Esophagus muscularis mucosa (tissue), 4 donors: ENCODE measurements around the gene UVRAG. TPM values are rescaled to one million over a fixed set of nuclear protein-coding genes. Genes with fewer than 3 reads are reported as not detected.
A peak's percentile ranks its signal among the peaks of the same experiment; 100 is the strongest.

Source experiments
- DNase-seq: peaks from one replicate; pipeline ENCODE4 v3.0.0-alpha.2; 2017; ENCODE audit errors: extremely low spot score
- H3K27ac ChIP-seq, 4 donors: fragments of 200-600 bp; sonication (generic); replicated peaks in 1 of 4; 1 replicate in 3 of 4; 2 replicates in 1 of 4; pipeline ENCODE4 v1.5.1; 2016 to 2019; ENCODE audit warnings: mild to moderate bottlenecking in 1 of 4
- H3K27me3 ChIP-seq, 4 donors: fragments of 200-600 bp; sonication (generic); one replicate each; pipeline versions ENCODE4 v1.5.1 to v1.6.0; 2016 to 2019
- H3K36me3 ChIP-seq, 4 donors: fragments of 200-600 bp; sonication (generic); one replicate each; pipeline ENCODE4 v1.5.1; 2016 to 2019
- H3K4me1 ChIP-seq, 4 donors: fragments of 200-600 bp; sonication (generic); one replicate each; pipeline ENCODE4 v1.5.1; 2016 to 2019
- H3K4me3 ChIP-seq, 4 donors: fragments of 200-600 bp; sonication (generic); 1 replicate in 2 of 4; 2 replicates in 2 of 4; pipeline ENCODE4 v1.5.1; 2016 to 2019; ENCODE audit warnings: mild to moderate bottlenecking in 4 of 4, moderate library complexity in 1 of 4
- H3K9me3 ChIP-seq, 4 donors: fragments of 200-600 bp; sonication (generic); 1 replicate in 3 of 4; 2 replicates in 1 of 4; pipeline ENCODE4 v1.5.1; 2016 to 2019
- EP300 ChIP-seq: sonication (generic); formaldehyde crosslinking; IDR thresholded peaks from one replicate; pipeline ENCODE4 v1.6.1; 2017; ENCODE audit warnings: antibody characterized with exemption
- POLR2A ChIP-seq: fragments of 450-650 bp; IDR thresholded peaks from one replicate; pipeline ENCODE4 v1.6.1; 2017; ENCODE audit warnings: antibody characterized with exemption, moderate library complexity, mild to moderate bottlenecking, low read depth
- POLR2AphosphoS5 ChIP-seq, 2 donors: sonication (generic); formaldehyde crosslinking; IDR thresholded peaks; one replicate each; pipeline ENCODE4 v1.6.1; 2017; ENCODE audit warnings: antibody characterized with exemption in 2 of 2
- WGBS: methylation state at CpG from one replicate; pipeline ENCODE4 v1.1.5; 2018; 5-methylcytosine and 5-hydroxymethylcytosine counted together
- intact Hi-C: fragments of 100-400 bp; cut with DNase I; formaldehyde crosslinking; loops from one replicate; pipeline ENCODE4 v1.15.1; 2023
- total RNA-seq, 4 donors: library from RNA; depleted of rRNA; stranded (reverse); fragments of >200 nt; gene quantifications; one replicate each; pipeline versions ENCODE4 v1.1.0 to v1.2.1, GENCODE V29; 2016
- TF ChIP-seq, protein P1 (sequence below), 3 experiments: fragments of 200-600 bp in 2 of 3; fragments of 450-650 bp in 1 of 3; sonication (generic) in 2 of 3; IDR thresholded peaks; one replicate each; pipeline ENCODE4 v1.5.1; 2017 to 2019; ENCODE audit warnings: antibody characterized with exemption in 3 of 3, mild to moderate bottlenecking in 2 of 3, moderate library complexity in 1 of 3

The UVRAG gene
- total RNA-seq, 4 donors from 2014 or later = 30.6 to 37.4 (median 34.7) TPM

DNA sequence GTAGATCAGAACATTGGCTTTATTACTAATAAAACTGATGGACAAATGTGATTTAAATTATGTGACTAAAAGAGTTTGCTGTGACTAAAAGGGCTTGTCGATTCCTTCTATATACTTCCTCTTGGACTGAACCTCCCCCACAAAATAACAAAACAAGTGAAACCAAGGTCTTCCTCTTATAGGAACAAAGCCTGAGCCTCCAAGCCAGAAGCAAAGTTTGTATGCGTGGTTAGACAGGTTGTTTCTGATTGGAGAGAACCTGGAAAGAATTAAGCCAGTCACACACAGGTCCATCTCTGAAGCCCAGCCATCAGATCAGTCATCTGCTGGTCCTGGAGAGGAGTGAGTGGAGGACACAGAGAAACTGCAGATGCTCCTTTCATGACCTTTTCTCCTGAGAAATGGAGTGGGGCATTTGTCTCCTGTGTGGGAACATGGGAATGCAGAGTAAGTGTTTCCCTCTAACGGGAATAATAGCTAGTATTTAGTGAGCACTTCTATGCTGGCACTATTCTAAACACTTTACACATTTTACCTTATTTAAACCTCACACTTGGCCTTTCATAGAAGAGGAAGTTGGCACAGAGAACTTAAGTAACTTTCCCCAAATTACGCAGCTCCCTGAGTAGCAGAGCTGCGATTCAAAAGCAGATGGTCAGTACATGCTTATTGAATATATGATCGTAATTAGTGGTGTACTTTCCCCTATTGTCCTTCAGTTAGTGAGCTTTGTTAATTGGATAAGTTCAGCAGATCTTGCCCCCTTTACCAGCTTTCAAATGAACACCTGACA, 77.1 kb downstream of the UVRAG start:
- no peak overlapping the region for H3K4me3 ChIP-seq
- H3K27ac ChIP-seq = no peak overlapping the region
- no peaks in the 10 kb centered on the region for H3K9me3 ChIP-seq
- TF ChIP-seq, protein P1, sequence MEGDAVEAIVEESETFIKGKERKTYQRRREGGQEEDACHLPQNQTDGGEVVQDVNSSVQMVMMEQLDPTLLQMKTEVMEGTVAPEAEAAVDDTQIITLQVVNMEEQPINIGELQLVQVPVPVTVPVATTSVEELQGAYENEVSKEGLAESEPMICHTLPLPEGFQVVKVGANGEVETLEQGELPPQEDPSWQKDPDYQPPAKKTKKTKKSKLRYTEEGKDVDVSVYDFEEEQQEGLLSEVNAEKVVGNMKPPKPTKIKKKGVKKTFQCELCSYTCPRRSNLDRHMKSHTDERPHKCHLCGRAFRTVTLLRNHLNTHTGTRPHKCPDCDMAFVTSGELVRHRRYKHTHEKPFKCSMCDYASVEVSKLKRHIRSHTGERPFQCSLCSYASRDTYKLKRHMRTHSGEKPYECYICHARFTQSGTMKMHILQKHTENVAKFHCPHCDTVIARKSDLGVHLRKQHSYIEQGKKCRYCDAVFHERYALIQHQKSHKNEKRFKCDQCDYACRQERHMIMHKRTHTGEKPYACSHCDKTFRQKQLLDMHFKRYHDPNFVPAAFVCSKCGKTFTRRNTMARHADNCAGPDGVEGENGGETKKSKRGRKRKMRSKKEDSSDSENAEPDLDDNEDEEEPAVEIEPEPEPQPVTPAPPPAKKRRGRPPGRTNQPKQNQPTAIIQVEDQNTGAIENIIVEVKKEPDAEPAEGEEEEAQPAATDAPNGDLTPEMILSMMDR (IDR thresholded peaks at IDR 0.05) = no peak
- no peak for TF ChIP-seq POLR2AphosphoS5 (IDR thresholded peaks at IDR 0.05)
- no peak for TF ChIP-seq EP300
- TF ChIP-seq POLR2A = no peak
- H3K27me3 ChIP-seq = no peaks in the 10 kb centered on the region
- peaks cover 0 to 5% (median 0%) of the 10 kb centered on the region in 4 donors for H3K4me1 ChIP-seq
- H3K36me3 ChIP-seq = peaks cover 3 to 20% (median 4%) of the 10 kb centered on the region in 4 donors
- intact Hi-C loops = no loop called here
- no peak for DNase-seq
- WGBS = 72% methylated on average over 6 of the region's 6 CpGs

DNA sequence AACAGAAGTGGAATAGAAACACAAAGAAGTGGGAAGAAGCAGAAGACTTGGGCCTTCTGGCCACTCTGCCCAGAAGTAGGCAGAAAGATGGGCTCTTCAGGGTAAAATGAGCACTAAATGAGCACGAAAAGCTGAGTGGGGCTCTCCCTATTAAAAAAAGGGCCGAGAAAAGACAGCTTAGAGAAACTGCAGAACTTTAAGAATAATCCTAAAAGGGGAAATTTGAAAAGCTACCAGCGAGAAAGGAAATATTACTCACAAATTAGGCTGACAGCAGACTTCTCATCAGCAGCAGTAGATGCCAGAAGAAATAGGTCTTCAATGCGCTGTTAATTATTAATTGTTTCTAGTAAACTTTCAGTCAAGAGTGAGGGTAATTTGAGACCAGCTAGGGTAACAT, 78.2 kb downstream of the UVRAG start:
- DNase-seq = no peak
- intact Hi-C loops = no loop called here
- H3K36me3 ChIP-seq = peaks cover 3 to 20% (median 4%) of the 10 kb centered on the region in 4 donors
- TF ChIP-seq POLR2A (no peak), EP300 (no peak), POLR2AphosphoS5 (IDR thresholded peaks at IDR 0.05) (no peak)
- TF ChIP-seq, protein P1 (IDR thresholded peaks at IDR 0.05) = no peak
- H3K9me3 ChIP-seq = no peaks in the 10 kb centered on the region
- peaks cover 0 to 5% (median 0%) of the 10 kb centered on the region in 4 donors for H3K4me1 ChIP-seq
- H3K4me3 ChIP-seq = no peak overlapping the region
- 85% methylated on average over 4 of the region's 4 CpGs for WGBS
- no peak overlapping the region for H3K27ac ChIP-seq
- H3K27me3 ChIP-seq = no peaks in the 10 kb centered on the region

DNA sequence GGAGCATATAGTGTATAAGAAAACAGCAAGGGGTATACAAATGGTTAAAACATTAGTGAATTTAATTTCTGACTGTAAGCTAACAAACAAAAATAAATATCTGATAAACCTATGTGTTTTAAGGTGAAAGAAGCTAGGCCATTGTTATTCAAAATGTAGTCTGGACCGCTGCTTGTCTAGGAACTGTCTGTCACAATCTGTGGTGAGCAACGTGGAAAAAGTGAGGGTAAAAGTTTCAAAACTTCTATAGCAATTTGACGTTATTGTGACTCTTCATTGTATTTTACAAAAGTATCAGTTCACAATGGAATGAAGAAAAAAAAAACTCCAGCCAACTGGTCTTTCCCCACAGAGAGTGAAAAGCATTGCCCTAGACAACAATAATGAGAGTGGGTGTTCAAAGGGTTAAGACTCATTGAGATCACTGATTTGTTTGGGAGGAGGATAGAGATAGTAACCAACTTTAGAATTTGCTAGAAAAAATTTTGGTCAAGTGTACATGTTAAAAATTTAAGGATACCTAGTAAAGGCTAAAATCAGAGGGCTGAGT, 79.1 kb downstream of the UVRAG start:
- TF ChIP-seq EP300 (no peak), POLR2A (no peak), POLR2AphosphoS5 (IDR thresholded peaks at IDR 0.05) (no peak)
- TF ChIP-seq, protein P1 (IDR thresholded peaks at IDR 0.05) = no peak
- DNase-seq = no peak
- H3K36me3 ChIP-seq = peaks cover 3 to 20% (median 4%) of the 10 kb centered on the region in 4 donors
- intact Hi-C loops = no loop called here
- no peaks in the 10 kb centered on the region for H3K9me3 ChIP-seq
- peaks cover 0 to 12% (median 6%) of the 10 kb centered on the region in 4 donors for H3K4me1 ChIP-seq
- 75% methylated on average over 3 of the region's 3 CpGs for WGBS
- no peak overlapping the region for H3K27ac ChIP-seq
- no peak overlapping the region for H3K4me3 ChIP-seq
- no peaks in the 10 kb centered on the region for H3K27me3 ChIP-seq

DNA sequence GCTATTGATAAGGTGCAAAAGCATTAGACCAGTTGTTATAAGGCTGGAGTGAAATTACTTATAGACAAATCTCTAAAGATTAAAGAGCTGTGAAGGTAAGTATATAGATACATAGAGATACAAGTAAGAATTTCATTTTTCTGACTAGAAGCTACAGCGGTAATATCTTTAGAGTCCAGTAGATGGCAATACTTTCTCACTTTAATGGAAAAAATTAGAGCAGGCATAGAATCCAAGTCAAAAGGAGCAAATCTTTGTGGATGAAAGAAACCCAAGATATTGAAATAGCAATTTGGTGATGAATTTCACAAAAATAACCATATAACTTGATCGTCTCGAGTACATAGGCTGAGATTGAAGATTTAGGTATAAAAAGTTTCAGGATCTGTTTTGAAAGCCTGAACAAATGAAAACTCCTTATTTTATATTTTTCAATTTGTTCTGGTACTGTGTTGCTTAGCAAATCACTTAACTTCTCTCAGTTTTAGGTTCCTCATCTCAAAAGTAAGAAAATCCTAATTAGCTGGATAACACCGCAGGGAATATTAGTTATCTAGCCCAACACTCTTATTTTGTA, 81.9 kb downstream of the UVRAG start:
- TF ChIP-seq EP300 (no peak), POLR2AphosphoS5 (IDR thresholded peaks at IDR 0.05) (no peak), POLR2A (no peak)
- TF ChIP-seq, protein P1 (IDR thresholded peaks at IDR 0.05) = peak; percentile 74 to 81 (median 81)
- intact Hi-C loops = loop anchor here (2.0 to 5.0 kb wide), 2 partner anchors 256 to 420 kb away; no protein-coding TSS in a partner anchor
- 37% methylated on average over 4 of the region's 4 CpGs for WGBS
- Histone ChIP-seq H3K27me3 (no peaks in the 10 kb centered on the region), H3K27ac (no peak overlapping the region), H3K4me3 (no peak overlapping the region), H3K4me1 (peaks cover 0 to 36% (median 35%) of the 10 kb centered on the region in 4 donors), H3K9me3 (no peaks in the 10 kb centered on the region), H3K36me3 (peaks cover 3 to 13% (median 4%) of the 10 kb centered on the region in 4 donors)
- no peak for DNase-seq
